Fibroblast of villous mesenchyme (primary cell): ENCODE measurements around the gene ZNF628. TPM values are rescaled to one million over a fixed set of nuclear protein-coding genes. Genes with fewer than 3 reads are reported as not detected.
"Not testable (repeated sequence)": the region's sequence is repeated elsewhere in the genome, so short reads cannot be mapped to it uniquely, and the experiment has no call there.

Experiments used
- DNase-seq: peaks from one replicate; pipeline ENCODE4 v3.0.0-alpha.2; 2010; ENCODE audit warnings: low read depth
- H3K4me3 ChIP-seq: 2 replicates; pipeline ENCODE4 v1.5.1; 2011; ENCODE audit warnings: low read depth, mild to moderate bottlenecking, low read length
- CTCF ChIP-seq: IDR thresholded peaks from 2 replicates; pipeline ENCODE4 v1.5.1; 2012; ENCODE audit warnings: low read depth, mild to moderate bottlenecking, low read length; ENCODE audit not compliant: insufficient read depth
- total RNA-seq: library from RNA; depleted of rRNA; stranded (reverse); fragments of >200 nt; gene quantifications from 2 replicates; pipeline ENCODE4 v1.2.3, GENCODE V29; 2012

The ZNF628 gene
- total RNA-seq, 1 donor = 0.86 TPM

- H3K4me3 ChIP-seq = no peak overlapping the region
- no peak for DNase-seq
- no peak for TF ChIP-seq CTCF
Observed at GRCh38 chr19:55442372-55442961, 34.0 kb upstream of the ZNF628 start.

- no peak within 1 kb of the TSS for H3K4me3 ChIP-seq
- DNase-seq = no peak
- TF ChIP-seq CTCF = no peak
Observed at GRCh38 chr19:55443045-55443823, 33.2 kb upstream of the ZNF628 start, which contains the start of gene SHISA7. TSS of gene SHISA7 (minus strand) at chr19:55443300. CDS start at chr19:55442863, 437 bp downstream.

GRCh38 chr19:55443824-55444480 is 32.5 kb upstream of the ZNF628 start:
- no peak for TF ChIP-seq CTCF
- H3K4me3 ChIP-seq = no peak overlapping the region
- no peak for DNase-seq

GRCh38 chr19:55444646-55445045 is 31.8 kb upstream of the ZNF628 start:
- H3K4me3 ChIP-seq = no peak overlapping the region
- TF ChIP-seq CTCF = no peak
- no peak for DNase-seq

- no peak overlapping the region for H3K4me3 ChIP-seq
- no peak for DNase-seq
- no peak for TF ChIP-seq CTCF
Observed at GRCh38 chr19:55446060-55446459, 30.4 kb upstream of the ZNF628 start.

GRCh38 chr19:55447421-55448174 is 28.8 kb upstream of the ZNF628 start:
- no peak overlapping the region for H3K4me3 ChIP-seq
- no peak for TF ChIP-seq CTCF
- no peak for DNase-seq

- not testable (repeated sequence) for DNase-seq
Observed at GRCh38 chr19:55448175-55448490, 28.3 kb upstream of the ZNF628 start.

More at GRCh38 chr19:55448175-55448490, 28.3 kb upstream of the ZNF628 start:
- H3K4me3 ChIP-seq = not testable (repeated sequence)
